ENCODE measurements around the gene LAMA5.

DNA sequence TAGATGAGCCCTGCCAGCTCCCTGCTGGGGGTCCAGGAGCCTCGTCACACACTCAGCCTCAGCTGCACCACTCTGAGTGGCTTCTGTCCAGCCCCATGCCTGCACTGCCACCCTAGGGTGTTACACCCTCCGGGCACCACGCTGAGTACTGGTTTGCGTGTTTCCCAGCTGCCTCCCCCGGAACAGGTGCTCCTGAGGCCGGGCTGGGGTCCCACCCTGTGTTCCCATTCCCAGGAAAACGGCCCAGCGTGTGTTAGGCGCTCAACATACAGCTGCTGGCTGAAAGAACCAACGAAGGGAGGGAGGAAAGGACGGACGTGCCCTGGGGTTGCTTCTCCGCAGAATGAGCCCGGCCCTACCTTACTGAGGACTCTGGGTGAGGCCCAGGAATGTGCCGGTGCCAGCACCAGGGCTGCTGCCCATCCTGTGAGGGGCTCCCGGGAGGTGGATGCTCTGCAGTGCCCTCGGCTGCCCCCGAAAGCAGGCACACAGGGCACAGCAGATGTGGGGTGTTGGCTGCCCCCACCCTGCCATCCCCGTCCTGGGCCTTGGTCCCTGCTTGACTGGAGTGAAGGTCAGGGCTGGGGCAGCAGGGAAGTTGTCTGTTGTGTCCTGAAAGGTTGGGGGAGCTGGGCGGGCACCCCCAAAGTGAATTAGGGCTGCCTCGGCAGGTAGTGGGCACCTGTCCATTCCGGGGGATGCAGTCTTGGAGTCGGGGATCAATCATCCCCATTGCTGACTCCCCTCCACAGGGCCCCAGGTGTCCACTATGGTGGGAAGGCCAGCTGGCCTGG is 16.3 kb downstream of the LAMA5 start:
- TF ChIP-seq CTCF (IDR thresholded peaks at IDR 0.05) (no peak), EZH2 (IDR thresholded peaks at IDR 0.05) (no peak)

Measured in neural progenitor cell (in vitro differentiated cells).